Fibroblast of skin of right quadriceps (primary cell): ENCODE data around the gene STARD4.

Experiments
- DNase-seq: peaks from one replicate; pipeline ENCODE4 v3.0.0-alpha.2; 2013

STARD4 gene

DNA sequence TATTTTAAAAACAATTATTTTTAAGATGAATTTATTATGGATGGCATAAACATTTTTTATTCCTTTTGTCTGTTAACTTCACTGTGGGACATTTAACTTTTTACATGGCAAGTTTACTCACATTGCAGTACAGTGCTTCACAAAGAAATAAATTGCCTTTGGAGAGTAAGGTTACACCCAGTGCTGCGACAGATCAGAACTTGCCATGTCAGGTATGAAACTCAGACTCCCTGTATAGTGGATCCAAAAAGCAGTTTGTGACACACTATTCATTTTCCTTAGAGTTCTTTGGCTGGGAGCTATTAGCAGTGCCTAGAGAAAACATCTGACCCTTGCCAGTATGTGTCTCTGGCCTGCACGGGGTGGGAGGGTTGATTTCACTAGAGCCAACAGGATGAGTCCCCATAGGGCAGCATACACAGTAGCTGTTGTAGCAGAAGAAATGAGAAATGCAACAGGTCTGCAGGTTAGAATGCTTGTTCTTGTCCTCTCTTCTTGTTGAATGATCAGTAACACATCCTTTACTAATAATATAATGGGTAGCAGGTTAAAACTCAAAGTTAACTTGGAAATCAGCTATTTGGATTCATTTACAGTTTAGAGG lies 42.9 kb downstream of the STARD4 start:
- DNase-seq: no peak

DNA sequence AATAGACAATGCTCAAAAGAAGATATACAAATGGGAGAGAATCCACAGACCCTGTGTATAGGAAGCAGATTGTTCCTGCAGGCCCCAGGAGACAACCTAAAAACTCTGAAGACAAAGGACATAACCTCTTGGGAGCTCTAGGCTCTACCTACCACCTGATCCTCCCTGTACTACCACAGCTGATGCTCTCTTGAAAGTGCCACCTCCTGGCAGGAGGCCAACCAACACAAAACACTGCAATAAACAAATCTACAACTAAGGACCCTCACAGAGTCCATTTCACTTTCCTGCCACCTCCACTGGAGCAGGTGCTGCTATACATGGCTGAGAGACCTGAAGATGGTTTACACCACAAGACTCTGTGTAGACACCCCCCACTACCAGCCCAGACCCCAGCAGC lies 49.0 kb downstream of the STARD4 start:
- DNase-seq: no peak

DNA sequence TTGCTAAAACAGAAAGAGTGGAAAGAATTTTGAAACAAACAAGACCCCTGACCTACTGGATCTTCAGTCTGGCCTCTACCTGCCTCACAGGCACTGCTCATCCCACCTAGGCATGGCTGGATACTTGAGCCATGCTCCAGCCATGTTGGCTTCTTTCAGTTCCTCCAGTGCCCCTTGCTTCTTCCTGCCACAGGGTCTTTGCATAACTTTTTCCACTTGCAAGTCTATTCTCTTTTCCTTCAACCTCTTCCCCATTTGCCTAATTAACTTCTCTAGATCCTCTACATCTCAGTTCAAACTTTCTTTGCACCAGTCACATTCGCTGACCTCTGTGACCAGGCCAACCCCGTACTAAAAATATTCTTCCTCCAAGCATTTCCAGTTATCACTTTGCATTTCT lies 50.4 kb downstream of the STARD4 start:
- no peak for DNase-seq

DNA sequence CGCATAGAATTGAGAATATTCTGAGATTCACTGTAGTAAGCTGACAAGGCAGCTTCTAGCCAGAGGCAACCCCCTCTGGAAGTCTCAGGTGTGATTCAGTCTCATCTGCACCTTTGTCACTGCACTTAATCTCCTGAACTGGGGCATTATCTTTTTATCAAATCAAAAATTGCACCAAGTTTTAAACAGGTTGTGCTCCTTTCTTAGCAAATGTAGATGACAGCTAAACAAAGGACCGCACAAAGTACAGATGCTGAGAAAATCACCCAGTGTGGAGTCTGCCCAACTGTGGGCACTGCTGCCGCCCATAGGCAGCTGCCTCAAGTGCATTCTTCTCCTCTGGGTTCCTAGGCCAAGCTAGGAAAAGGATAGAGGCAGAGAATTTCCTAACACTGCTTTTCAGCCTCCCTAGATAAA lies 51.1 kb downstream of the STARD4 start:
- peak; percentile 31 for DNase-seq

GRCh38 chr5:111454776-111455175 lies 57.6 kb downstream of the STARD4 start:
- no peak for DNase-seq

- peak; percentile 72 for DNase-seq
These were observed 58.1 kb downstream of the STARD4 start for GRCh38 chr5:111454198-111454622.

- DNase-seq: peak; percentile 62
These were observed 58.6 kb downstream of the STARD4 start for GRCh38 chr5:111453747-111454146.

- peak; percentile 56 for DNase-seq
These were observed 59.0 kb downstream of the STARD4 start for GRCh38 chr5:111453295-111453694.

GRCh38 chr5:111447822-111448221 lies 64.5 kb downstream of the STARD4 start:
- no peak for DNase-seq

DNA sequence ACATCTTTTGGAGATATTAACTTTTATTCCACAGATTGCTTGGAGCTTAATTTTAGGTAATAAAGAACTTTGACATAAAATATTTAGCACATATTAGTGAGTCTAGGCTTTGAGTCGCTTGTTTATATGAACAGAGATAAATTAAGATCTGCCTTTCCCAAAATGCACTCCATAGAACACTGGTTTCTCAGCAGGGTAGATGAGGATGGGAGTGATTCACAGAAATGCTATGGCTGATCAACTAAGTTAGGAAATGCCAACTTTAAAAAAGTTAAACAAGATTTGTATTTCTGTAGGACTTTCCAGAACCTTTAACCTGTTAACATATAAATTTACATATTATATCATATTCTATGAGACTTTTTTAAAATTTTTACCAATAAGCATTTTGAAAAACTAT lies 65.2 kb downstream of the STARD4 start:
- peak; percentile 39 for DNase-seq
